CD4-positive, alpha-beta T cell treated with Interleukin-12 subunit alpha and Interleukin-12 subunit beta, for 1 hour (primary cell): ENCODE results near the gene DCST1.

Experiments used
- DNase-seq: peaks from one replicate; pipeline ENCODE4 v3.0.0-alpha.2; 2020

The DCST1 gene

GRCh38 chr1:155014709-155015508 is 18.7 kb upstream of the DCST1 start:
- DNase-seq = no peak

GRCh38 chr1:155015527-155016230 is 17.9 kb upstream of the DCST1 start:
- no peak for DNase-seq

- DNase-seq = no peak
Measured at GRCh38 chr1:155016231-155016831, 17.3 kb upstream of the DCST1 start.

GRCh38 chr1:155017041-155017945 is 16.3 kb upstream of the DCST1 start:
- peak; percentile 91 for DNase-seq

GRCh38 chr1:155017946-155018316 is 15.7 kb upstream of the DCST1 start:
- DNase-seq = no peak

- no peak for DNase-seq
Measured at GRCh38 chr1:155018617-155019348, 14.8 kb upstream of the DCST1 start.

- no peak for DNase-seq
Measured at GRCh38 chr1:155019377-155020245, 14.0 kb upstream of the DCST1 start.

- DNase-seq = no peak
Measured at GRCh38 chr1:155022136-155022926, 11.3 kb upstream of the DCST1 start.

GRCh38 chr1:155022927-155023236 is 10.7 kb upstream of the DCST1 start:
- no peak for DNase-seq

- DNase-seq = no peak
Measured at GRCh38 chr1:155023627-155024026, 10.0 kb upstream of the DCST1 start.

- no peak for DNase-seq
Measured at GRCh38 chr1:155024315-155024714, 9.3 kb upstream of the DCST1 start.

- DNase-seq = no peak
Measured at GRCh38 chr1:155026154-155026553, 7.5 kb upstream of the DCST1 start.

GRCh38 chr1:155026588-155026987 is 7.0 kb upstream of the DCST1 start:
- no peak for DNase-seq

GRCh38 chr1:155029513-155030242 is 3.9 kb upstream of the DCST1 start:
- no peak for DNase-seq

- DNase-seq = no peak
Measured at GRCh38 chr1:155030243-155030795, 3.3 kb upstream of the DCST1 start.

- no peak for DNase-seq
Measured at GRCh38 chr1:155030899-155031298, 2.7 kb upstream of the DCST1 start.

GRCh38 chr1:155032886-155033285 is 738 bp upstream of the DCST1 start:
- DNase-seq = no peak

- no peak for DNase-seq
Measured at GRCh38 chr1:155034318-155035208, 939 bp downstream of the DCST1 start.
